GM21390 (cell line): ENCODE measurements around the gene PTPRN2.
"Not testable (repeated sequence)": the region's sequence is repeated elsewhere in the genome, so short reads cannot be mapped to it uniquely, and the experiment has no call there.

ENCODE experiments used
- ATAC-seq: cut with Tn5 transposase; IDR thresholded peaks from one replicate; pipeline ENCODE4 v1.9.1; 2021; ENCODE audit not compliant: unreplicated experiment

PTPRN2 gene

DNA sequence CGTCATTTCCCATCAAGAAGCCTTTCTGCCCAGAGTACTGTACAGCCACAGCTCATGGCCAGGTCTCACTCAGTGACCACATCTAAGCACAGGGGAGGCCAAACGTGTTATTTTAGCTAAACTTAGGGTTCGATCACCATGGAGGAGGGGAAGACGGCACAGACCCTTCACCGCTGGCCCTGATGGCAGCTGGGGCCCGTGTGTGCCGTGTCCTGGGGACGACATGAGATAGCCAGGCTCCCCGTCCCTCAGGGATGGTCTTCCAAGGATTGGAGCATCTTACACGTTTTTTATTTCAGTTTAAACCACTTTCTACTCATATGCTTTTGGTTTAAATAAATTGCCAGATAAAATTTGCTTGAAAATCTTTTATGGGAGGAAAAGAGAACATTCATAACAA lies 737.9 kb downstream of the PTPRN2 start:
- ATAC-seq: no peak

DNA sequence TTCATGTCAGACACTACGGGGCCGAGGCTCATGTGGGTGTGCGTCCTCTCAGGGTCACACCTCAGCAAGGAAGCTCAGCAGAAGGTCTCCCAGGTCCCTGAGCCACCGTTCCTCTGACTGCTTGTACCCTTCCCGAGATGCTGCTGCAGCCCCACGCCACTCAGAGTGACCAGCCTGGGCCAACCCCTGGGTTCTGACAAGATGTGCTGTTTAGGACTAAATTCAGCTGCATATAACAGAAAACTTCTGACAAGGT lies 738.4 kb downstream of the PTPRN2 start:
- no peak for ATAC-seq

GRCh38 chr7:157848508-157849340 lies 738.9 kb downstream of the PTPRN2 start:
- ATAC-seq: no peak

DNA sequence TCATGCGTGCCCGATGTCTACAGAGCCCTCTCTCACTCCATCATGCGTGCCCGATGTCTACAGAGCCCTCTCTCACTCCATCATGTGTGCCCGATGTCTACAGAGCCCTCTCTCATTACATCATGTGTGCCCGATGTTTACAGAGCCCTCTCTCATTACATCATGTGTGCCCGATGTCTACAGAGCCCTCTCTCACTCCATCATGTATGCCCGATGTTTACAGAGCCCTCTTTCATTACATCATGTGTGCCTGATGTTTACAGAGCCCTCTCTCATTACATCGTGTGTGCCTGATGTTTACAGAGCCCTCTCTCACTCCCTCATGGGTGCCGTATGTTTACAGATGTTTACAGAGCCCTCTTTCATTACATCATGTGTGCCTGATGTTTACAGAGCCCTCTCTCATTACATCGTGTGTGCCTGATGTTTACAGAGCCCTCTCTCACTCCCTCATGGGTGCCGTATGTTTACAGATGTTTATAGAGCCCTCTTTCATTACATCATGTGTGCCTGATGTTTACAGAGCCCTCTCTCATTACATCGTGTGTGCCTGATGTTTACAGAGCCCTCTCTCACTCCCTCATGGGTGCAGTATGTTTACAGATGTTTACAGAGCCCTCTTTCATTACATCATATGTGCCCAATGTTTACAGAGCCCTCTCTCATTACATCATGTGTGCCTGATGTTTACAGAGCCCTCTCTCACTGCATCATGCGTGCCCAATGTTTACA lies 739.7 kb downstream of the PTPRN2 start:
- ATAC-seq: not testable (repeated sequence)

- not testable (repeated sequence) for ATAC-seq
Observed at GRCh38 chr7:157846746-157847145, 740.9 kb downstream of the PTPRN2 start.

DNA sequence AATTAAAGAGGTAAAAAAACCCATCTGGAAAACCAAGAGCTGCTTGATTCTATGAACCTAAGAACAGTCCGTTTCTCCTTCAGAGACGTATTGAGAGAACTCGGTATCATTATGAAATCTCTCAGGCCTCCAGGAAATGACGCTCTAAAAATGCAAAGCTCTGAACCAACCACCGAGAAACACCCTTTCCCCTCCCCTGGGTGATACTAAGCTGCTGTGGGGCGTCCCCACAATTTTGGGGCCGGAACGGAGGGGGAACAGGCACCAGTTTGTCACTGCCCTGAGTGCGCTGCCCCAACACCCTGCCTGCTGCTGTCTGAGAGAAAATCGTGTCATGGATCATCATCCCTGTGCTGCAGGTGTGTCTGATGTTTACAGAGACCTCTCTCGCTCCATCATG lies 741.4 kb downstream of the PTPRN2 start:
- no peak for ATAC-seq

- ATAC-seq: no peak
Observed at GRCh38 chr7:157845203-157845835, 742.3 kb downstream of the PTPRN2 start.

GRCh38 chr7:157844611-157845010 lies 743.0 kb downstream of the PTPRN2 start:
- no peak for ATAC-seq

DNA sequence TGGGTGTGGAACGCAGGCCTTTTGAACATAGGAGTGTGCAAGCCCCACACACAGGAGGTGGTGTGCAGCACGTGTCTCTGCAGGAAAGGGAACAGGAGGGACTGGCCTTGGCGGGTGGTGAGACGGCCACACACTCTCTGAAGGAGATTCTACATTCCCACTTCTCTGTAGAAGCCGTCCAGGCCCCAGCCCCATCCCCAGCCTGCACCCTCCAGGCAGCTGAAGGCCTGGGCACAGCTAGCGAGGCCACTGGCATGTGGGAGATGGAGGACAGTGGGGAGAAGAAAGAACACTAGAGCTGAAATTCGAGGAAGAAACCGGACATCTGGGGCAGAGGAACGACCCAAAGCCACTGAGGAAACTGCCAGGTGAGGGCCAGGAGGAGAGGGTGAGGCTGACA lies 743.5 kb downstream of the PTPRN2 start:
- no peak for ATAC-seq

DNA sequence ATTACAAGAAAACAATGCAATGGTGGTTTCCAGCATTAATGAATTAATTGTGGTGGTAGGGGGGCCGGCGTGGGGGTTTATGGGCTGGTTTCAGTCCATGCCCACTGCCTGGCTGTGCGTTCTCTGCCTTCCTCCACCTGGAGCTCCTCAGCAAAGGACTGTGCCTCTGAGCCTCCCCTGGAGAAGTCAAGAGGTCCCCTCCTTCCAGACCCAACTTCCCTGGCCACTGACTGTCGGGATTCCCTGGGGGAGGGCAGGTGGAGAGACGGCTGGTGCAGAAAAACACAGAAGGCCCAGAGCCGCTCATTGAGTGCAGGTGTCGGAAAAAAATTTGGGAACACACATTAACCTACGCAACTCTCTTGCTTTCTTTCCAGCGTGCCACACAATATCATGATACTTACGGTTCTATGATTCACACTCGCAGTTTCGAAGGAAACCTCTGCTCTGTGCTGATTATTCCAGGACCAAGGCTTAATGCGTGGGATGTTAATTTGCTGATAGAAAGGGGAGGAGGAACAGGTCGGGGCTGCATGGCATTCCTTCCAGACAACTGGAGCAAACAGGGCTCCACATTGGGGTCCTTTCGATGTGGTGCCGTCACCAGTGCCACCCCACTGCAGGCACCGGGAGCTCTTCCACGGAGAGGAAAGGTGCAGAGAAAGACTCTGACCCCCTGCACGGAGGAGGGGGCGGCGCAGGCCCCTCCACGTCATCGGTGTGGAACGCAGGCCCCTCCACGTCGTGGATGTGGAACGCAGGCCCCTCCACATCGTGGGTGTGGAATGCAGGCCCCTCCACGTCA lies 744.1 kb downstream of the PTPRN2 start:
- no peak for ATAC-seq

DNA sequence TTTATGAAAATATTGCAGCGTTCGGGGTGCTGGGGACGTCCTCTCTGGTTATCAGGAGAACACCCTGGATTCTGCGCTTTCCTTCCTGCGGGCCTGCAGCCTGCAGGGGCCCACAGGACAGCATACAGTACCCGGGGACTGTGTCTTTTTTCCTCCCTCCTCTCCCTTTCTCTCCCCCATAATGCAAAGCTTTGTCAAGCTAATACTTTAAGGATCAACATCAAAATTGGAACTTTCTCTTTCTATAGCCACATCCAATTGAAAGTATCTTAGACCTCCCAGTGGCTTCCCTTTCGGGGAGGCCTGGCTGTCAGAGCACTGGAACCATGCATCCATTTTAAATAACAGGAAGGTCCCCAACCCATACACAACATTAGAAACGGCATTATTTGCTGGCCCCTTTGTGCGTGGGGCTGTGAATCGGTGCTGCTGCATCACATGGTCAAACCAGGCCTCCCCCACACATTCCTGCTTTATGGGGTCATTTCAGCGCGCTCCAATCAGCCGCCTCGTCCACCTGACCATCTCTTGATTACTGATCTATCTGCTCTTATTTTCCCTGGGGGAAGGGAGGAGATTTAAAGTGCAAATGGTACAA lies 745.8 kb downstream of the PTPRN2 start:
- no peak for ATAC-seq

DNA sequence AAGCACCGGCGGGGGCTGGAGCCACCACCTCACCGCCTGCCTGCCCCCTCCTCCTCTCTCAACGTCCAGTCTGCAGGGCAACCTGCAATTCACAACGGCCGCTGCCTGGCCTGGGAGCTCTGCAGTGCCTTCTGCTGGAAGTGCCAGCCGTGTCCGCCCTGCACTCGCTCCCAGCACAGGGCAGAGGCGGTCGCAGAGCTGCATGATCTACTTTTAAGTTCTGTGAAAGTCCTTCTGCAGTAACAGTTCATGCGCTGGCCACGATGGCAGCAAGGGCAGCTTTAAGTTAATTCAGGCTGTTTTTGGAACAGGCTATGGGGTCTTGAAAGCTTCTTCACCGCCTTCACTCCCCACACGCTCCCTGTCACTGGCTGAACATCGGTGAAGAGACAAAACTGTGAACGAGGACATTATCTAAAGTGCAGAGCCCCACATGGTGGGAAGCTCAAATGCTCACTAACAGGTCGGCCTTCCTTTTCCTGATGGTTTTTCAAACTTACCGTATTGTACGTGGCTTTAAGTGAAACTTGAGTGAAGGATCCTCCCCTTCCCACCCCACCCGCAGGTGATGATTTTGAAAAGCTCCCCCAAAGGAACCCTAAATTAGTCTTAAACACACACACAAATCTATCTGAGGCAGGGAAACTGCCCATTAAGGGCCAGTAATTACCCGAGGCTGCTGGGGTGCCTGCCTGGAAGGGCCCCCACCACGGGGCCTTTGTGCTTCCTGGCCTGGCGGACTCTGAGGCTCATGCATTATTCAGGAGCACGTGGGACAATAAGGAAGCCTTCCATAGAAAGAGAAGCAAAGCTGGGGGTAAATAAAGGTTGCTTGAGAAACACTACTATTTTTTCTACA lies 746.5 kb downstream of the PTPRN2 start:
- ATAC-seq: no peak

DNA sequence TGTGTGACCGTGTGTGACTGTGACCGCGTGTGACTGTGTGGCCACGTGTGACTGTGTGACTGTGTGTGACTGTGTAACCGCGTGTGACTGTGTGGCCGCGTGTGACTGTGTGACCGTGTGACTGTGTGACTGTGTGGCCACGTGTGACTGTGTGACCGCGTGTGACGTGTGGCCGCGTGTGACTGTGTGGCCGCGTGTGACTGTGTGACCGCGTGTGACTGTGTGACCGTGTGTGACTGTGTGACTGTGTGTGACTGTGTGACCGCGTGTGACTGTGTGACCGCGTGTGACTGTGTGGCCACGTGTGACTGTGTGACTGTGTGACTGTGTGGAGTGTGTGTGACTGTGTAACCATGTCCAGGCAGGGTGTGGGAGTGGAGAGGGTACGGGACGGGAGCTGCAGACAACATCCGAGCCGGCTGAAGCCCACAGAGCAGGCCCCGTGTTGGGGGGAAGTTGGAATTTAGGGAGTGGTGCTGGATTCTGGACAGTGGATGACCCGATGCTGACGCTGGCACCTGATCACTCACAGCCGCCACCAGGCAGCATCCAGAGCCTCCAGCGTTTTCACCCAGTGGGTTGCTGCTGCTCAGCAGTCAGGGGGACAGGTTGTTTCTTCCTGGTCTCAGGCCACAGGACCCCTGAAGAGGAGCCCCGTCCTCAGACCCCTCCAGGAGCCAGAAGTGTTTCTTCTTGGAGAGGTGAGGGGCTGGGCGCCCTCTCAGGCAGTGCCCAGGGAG lies 747.3 kb downstream of the PTPRN2 start:
- ATAC-seq: no peak

GRCh38 chr7:157839672-157840167 lies 747.9 kb downstream of the PTPRN2 start:
- no peak for ATAC-seq

DNA sequence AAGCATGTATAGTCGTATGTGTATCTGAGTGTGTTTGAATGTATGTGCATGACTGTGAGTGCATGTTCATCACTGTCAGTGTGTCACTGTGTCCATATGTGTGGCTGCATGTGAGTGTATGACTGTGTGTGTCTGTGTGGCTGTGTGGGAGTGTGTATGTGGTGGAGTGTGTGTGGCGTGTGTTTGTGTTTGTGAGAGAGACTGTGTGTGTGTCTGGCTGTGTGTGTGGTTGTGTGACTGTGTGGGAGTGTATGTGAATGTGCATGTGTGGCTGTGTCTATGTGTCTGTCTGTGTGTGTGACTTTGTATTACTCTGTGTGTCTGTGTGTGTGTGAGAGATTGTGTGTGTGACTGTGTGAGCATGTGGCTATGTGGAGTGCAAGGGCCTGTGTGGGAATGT lies 748.4 kb downstream of the PTPRN2 start:
- no peak for ATAC-seq

GRCh38 chr7:157837561-157837960 lies 750.1 kb downstream of the PTPRN2 start:
- ATAC-seq: no peak

GRCh38 chr7:157837047-157837446 lies 750.6 kb downstream of the PTPRN2 start:
- ATAC-seq: no peak

GRCh38 chr7:157834501-157835163 lies 753.0 kb downstream of the PTPRN2 start:
- no peak for ATAC-seq
